H1 (cell line): Measurements from ENCODE around the gene ELSPBP1. TPM values are rescaled to one million over a fixed set of nuclear protein-coding genes. Genes with fewer than 3 reads are reported as not detected.

ENCODE experiments used
- JUN ChIP-seq: IDR thresholded peaks from 2 replicates; pipeline ENCODE4 v1.6.1; 2011; ENCODE audit warnings: low read depth, mild to moderate bottlenecking, improper control_type of control experiment, low read length
- KDM1A ChIP-seq: fragments of 200-600, 300-600 bp; sonication (generic); IDR thresholded peaks from 2 replicates; pipeline ENCODE4 v1.7.1; 2016; ENCODE audit warnings: mild to moderate bottlenecking, low read length, borderline replicate concordance
- SRF ChIP-seq: IDR thresholded peaks from 2 replicates; pipeline ENCODE4 v1.6.1; 2011; ENCODE audit warnings: mild to moderate bottlenecking, low read depth, low read length, moderate library complexity
- ZNF274 ChIP-seq: IDR thresholded peaks from 2 replicates; pipeline ENCODE4 v1.7.0; 2012; ENCODE audit warnings: low read length, borderline replicate concordance; ENCODE audit errors: extremely low read depth
- polyA plus RNA-seq, 7 experiments: library from polyadenylated mRNA; depleted of rRNA in 3 of 7; stranded (reverse) in 5 of 7; unstranded in 2 of 7; fragments of >200 nt in 5 of 7; fragments of 200-250 nt in 2 of 7; gene quantifications; 1 replicate in 5 of 7; 2 replicates in 1 of 7; 4 replicates in 1 of 7; pipeline versions ENCODE4 v1.2.1 to v1.2.3, GENCODE V29; 2011 to 2013; ENCODE audit warnings: missing spikeins in 2 of 7, mixed read lengths in 2 of 7
- total RNA-seq: library from RNA; stranded (reverse); fragmentation: NEBNext Ultra II Directional; extraction: Animal tissue kit (Norgen Biotek cat#: 25700); gene quantifications from 2 replicates; pipeline ENCODE4 v1.2.1, GENCODE V29; 2021
- TF ChIP-seq, protein P1 (sequence below): IDR thresholded peaks from 2 replicates; pipeline ENCODE4 v1.6.1; 2011; ENCODE audit warnings: low read depth, mild to moderate bottlenecking, low read length; ENCODE audit not compliant: insufficient read depth
- TF ChIP-seq, protein P2 (sequence below): IDR thresholded peaks from 2 replicates; pipeline ENCODE4 v1.6.1; 2011; ENCODE audit warnings: low read length, improper control_type of control experiment

The ELSPBP1 gene
- total and polyA plus RNA-seq, 2 of the 8 experiments (the other 6 are each of a cell fraction or from before 2014, with no cell fraction given) = not detected

DNA sequence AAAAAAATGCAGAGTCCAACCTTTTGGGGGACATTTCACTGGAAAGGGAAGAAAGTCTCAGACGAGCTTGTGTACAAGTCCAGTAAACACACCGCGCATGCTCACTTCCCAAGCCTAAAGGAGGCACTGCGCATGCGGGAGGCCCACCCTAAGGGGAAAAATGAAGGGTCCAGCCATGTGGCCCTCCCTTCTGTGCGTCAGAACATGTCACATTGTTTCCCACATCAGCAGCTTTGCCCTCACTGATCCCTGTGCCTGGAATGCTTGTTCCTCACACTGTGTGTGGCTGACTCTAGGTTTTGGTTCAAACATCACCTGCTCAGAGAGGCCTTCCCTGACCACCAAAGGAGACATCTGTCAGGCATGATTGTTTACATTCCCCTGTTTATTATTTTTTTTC lies 4.4 kb downstream of the ELSPBP1 start (continued):
- no peak for TF ChIP-seq KDM1A
- TF ChIP-seq ZNF274 = no peak
- no peak for TF ChIP-seq SRF
- no peak for TF ChIP-seq JUN
- TF ChIP-seq, protein P1, sequence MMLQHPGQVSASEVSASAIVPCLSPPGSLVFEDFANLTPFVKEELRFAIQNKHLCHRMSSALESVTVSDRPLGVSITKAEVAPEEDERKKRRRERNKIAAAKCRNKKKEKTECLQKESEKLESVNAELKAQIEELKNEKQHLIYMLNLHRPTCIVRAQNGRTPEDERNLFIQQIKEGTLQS = no peak
- TF ChIP-seq, protein P2, sequence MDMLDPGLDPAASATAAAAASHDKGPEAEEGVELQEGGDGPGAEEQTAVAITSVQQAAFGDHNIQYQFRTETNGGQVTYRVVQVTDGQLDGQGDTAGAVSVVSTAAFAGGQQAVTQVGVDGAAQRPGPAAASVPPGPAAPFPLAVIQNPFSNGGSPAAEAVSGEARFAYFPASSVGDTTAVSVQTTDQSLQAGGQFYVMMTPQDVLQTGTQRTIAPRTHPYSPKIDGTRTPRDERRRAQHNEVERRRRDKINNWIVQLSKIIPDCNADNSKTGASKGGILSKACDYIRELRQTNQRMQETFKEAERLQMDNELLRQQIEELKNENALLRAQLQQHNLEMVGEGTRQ = no peak
